Cardiac muscle cell (in vitro differentiated cells and primary cell): ENCODE measurements around the gene FAM174B. TPM values are rescaled to one million over a fixed set of nuclear protein-coding genes. Genes with fewer than 3 reads are reported as not detected.

ENCODE experiments used
- DNase-seq, 2 donors: peaks; one replicate each; pipeline versions ENCODE4 v3.0.0 to v3.0.0-alpha.2; 2010 to 2017; ENCODE audit warnings: low read depth in 1 of 2, low spot score in 1 of 2
- H3K27ac ChIP-seq: fragments of 200-600 bp; sonication (generic); 2 replicates; pipeline ENCODE4 v1.5.1; 2016
- H3K27me3 ChIP-seq: fragments of 200-600 bp; sonication (generic); 2 replicates; pipeline ENCODE4 v1.6.0; 2016; ENCODE audit warnings: control low read depth
- H3K36me3 ChIP-seq: fragments of 200-600 bp; sonication (generic); 2 replicates; pipeline ENCODE4 v1.5.1; 2016; ENCODE audit warnings: control low read depth
- H3K4me1 ChIP-seq: fragments of 200-600 bp; sonication (generic); 2 replicates; pipeline ENCODE4 v1.8.1; 2017; ENCODE audit warnings: low read depth, mild to moderate bottlenecking, mixed run types
- H3K4me3 ChIP-seq: fragments of 200-600 bp; sonication (generic); 2 replicates; pipeline ENCODE4 v1.5.1; 2016; ENCODE audit warnings: mild to moderate bottlenecking
- H3K9me3 ChIP-seq: fragments of 200-600 bp; sonication (generic); 2 replicates; pipeline ENCODE4 v1.5.1; 2017; ENCODE audit warnings: low read depth, mild to moderate bottlenecking, control low read depth
- polyA plus RNA-seq: library from polyadenylated mRNA; unstranded; fragments of >200 nt; fragmentation: Nextera tagmentation; extraction: Ambion mirVana; gene quantifications from 2 replicates; pipeline ENCODE4 v1.2.1, GENCODE V29; 2016
- total RNA-seq: library from RNA; depleted of rRNA; stranded (reverse); fragments of >200 nt; gene quantifications from 2 replicates; pipeline ENCODE4 v1.2.3, GENCODE V29; 2016
- TF ChIP-seq, protein P1 (sequence below): IDR thresholded peaks from 2 replicates; pipeline ENCODE4 v1.5.1; 2012; ENCODE audit warnings: low read depth, mild to moderate bottlenecking, low read length

The FAM174B gene
- total and polyA plus RNA-seq, 2 experiments from 2014 or later = 9.3 to 30.2 TPM

DNA sequence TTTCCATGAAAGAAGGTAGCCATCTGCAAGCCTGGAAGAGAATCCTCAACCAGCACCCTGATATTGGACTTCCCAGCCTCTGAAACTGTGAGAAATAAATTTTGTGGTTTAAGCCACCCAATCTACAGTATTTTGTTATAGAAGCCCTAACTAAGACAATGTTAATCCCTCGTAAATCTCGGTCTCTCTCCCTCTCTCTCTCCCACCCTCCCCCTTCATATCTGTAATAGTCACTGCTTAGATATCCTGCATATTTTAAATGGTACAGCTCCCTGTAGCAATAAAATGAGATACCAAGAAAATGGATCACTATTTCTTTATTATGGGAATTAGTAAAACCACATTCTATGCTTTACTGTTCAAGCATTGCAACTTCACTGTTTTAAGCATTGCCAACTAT is 21.0 kb upstream of the FAM174B start:
- Histone ChIP-seq H3K9me3 (no peaks in the 10 kb centered on the region), H3K36me3 (no peaks in the 10 kb centered on the region), H3K4me1 (no peaks in the 10 kb centered on the region), H3K27me3 (no peaks in the 10 kb centered on the region), H3K4me3 (no peak overlapping the region), H3K27ac (no peak overlapping the region)
- DNase-seq = no peak
- TF ChIP-seq, protein P1, sequence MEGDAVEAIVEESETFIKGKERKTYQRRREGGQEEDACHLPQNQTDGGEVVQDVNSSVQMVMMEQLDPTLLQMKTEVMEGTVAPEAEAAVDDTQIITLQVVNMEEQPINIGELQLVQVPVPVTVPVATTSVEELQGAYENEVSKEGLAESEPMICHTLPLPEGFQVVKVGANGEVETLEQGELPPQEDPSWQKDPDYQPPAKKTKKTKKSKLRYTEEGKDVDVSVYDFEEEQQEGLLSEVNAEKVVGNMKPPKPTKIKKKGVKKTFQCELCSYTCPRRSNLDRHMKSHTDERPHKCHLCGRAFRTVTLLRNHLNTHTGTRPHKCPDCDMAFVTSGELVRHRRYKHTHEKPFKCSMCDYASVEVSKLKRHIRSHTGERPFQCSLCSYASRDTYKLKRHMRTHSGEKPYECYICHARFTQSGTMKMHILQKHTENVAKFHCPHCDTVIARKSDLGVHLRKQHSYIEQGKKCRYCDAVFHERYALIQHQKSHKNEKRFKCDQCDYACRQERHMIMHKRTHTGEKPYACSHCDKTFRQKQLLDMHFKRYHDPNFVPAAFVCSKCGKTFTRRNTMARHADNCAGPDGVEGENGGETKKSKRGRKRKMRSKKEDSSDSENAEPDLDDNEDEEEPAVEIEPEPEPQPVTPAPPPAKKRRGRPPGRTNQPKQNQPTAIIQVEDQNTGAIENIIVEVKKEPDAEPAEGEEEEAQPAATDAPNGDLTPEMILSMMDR = no peak

- Histone ChIP-seq H3K36me3 (no peaks in the 10 kb centered on the region), H3K4me3 (no peak overlapping the region), H3K4me1 (no peaks in the 10 kb centered on the region), H3K27ac (no peak overlapping the region), H3K9me3 (no peaks in the 10 kb centered on the region), H3K27me3 (no peaks in the 10 kb centered on the region)
- TF ChIP-seq, protein P1 = no peak
- DNase-seq = no peak
Measured at GRCh38 chr15:92675485-92675884, 19.9 kb upstream of the FAM174B start.

- TF ChIP-seq, protein P1 = no peak
Measured at GRCh38 chr15:92674347-92674746, 18.8 kb upstream of the FAM174B start.

DNA sequence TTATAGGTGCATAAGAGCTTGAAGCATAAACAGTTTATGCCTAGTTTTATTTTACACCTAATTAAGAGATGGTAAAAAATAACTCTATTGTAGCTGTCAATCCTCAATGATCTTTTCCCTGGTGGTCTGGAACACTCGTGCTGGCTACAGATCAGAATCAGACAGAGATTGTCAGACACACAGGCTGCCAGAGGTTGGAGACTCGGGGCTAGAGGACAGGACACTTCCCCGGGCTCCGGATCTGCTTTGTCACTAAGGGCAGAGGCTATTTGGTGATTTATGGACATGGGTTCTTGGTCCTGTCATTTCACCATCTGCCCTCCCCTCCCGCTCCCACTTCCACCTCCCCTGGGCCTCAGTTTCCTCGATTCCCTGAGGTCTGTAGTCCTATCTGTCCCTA is 16.5 kb upstream of the FAM174B start:
- no peak for DNase-seq

More at GRCh38 chr15:92674347-92674746, 18.8 kb upstream of the FAM174B start:
- Histone ChIP-seq H3K36me3 (no peaks in the 10 kb centered on the region), H3K4me1 (peaks cover 2% of the 10 kb centered on the region), H3K27me3 (no peaks in the 10 kb centered on the region), H3K9me3 (no peaks in the 10 kb centered on the region), H3K4me3 (no peak overlapping the region), H3K27ac (no peak overlapping the region)
- DNase-seq = no peak

GRCh38 chr15:92671406-92671805 is 15.8 kb upstream of the FAM174B start:
- Histone ChIP-seq H3K36me3 (no peaks in the 10 kb centered on the region), H3K27ac (no peak overlapping the region), H3K4me1 (peaks cover 17% of the 10 kb centered on the region), H3K27me3 (no peaks in the 10 kb centered on the region), H3K9me3 (no peaks in the 10 kb centered on the region), H3K4me3 (no peak overlapping the region)
- DNase-seq = no peak
- TF ChIP-seq, protein P1 = no peak

More for the DNA sequence above, 16.5 kb upstream of the FAM174B start:
- peaks cover 11% of the 10 kb centered on the region for H3K4me1 ChIP-seq
- H3K9me3 ChIP-seq = no peaks in the 10 kb centered on the region
- TF ChIP-seq, protein P1 = no peak
- no peaks in the 10 kb centered on the region for H3K36me3 ChIP-seq
- no peak overlapping the region for H3K4me3 ChIP-seq
- no peak overlapping the region for H3K27ac ChIP-seq
- H3K27me3 ChIP-seq = no peaks in the 10 kb centered on the region

DNA sequence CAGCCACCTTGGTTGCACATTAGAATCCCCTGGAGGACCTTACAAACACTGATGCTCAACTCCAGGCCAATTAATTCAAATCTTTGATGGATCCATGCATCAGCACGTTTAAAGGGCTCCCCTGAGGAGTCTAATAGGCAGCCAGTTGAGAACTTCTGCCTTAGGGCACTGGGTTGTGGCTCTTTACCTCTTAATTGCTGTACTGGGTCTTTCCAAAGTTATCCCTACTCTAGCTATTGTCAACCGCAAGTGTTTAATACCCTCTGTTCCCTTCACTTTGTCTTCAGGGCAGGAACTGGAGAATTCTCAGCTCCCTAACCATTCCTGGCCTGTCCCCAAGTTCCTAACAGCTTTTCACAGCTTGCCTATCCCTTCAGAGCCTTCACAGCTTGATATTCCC is 15.0 kb upstream of the FAM174B start:
- Histone ChIP-seq H3K9me3 (no peaks in the 10 kb centered on the region), H3K4me1 (peaks cover 18% of the 10 kb centered on the region), H3K36me3 (no peaks in the 10 kb centered on the region), H3K27me3 (no peaks in the 10 kb centered on the region), H3K27ac (no peak overlapping the region), H3K4me3 (no peak overlapping the region)
- TF ChIP-seq, protein P1 = no peak
- no peak for DNase-seq
